Left ventricle myocardium superior (tissue), 1 donor: ENCODE measurements around the gene SEMA3E. TPM values are rescaled to one million over a fixed set of nuclear protein-coding genes. Genes with fewer than 3 reads are reported as not detected.

ENCODE experiments used
- ATAC-seq: fragments of 200-7000 bp; cut with Tn5 transposase; one replicate; pipeline ENCODE4 v1.9.1; 2020; ENCODE audit warnings: mild to moderate bottlenecking, moderate library complexity
- DNase-seq: peaks from one replicate; pipeline ENCODE4 v3.0.0-alpha.2; 2020
- intact Hi-C: fragments of 100-400 bp; cut with micrococcal nuclease; formaldehyde crosslinking; loops from one replicate; pipeline ENCODE4 v1.11.0; 2022
- total RNA-seq: library from RNA; stranded (reverse); fragmentation: NEBNext Ultra II Directional; extraction: Animal tissue kit (Norgen Biotek cat#: 25700); gene quantifications from one replicate; pipeline ENCODE4 v1.2.1, GENCODE V29; 2021
- donor health status: DM: no; HTN: yes; CAD: no; lungs with severe emphysema.

Gene SEMA3E
- total RNA-seq, 1 donor from 2014 or later, result 0.12 TPM

GRCh38 chr7:83646027-83646426 lies 2.9 kb downstream of the SEMA3E start:
- no peak for DNase-seq
- ATAC-seq, result no peak
- intact Hi-C loops, result no loop called here

- intact Hi-C loops, result no loop called here
- no peak for DNase-seq
- no peak for ATAC-seq
Observed at GRCh38 chr7:83643739-83644138, 5.2 kb downstream of the SEMA3E start.

- DNase-seq (no peak), ATAC-seq (no peak)
- intact Hi-C loops, result no loop called here
Observed at GRCh38 chr7:83643012-83643411, 5.9 kb downstream of the SEMA3E start.

- intact Hi-C loops, result no loop called here
- no peak for DNase-seq
Observed at GRCh38 chr7:83640731-83641537, 8.0 kb downstream of the SEMA3E start.

GRCh38 chr7:83640240-83640639 lies 8.7 kb downstream of the SEMA3E start:
- no peak for ATAC-seq
- intact Hi-C loops, result no loop called here
- DNase-seq, result no peak

More at GRCh38 chr7:83640731-83641537, 8.0 kb downstream of the SEMA3E start:
- ATAC-seq, result no peak

- DNase-seq, result no peak
- intact Hi-C loops, result no loop called here
- ATAC-seq, result no peak
Observed at GRCh38 chr7:83633516-83633915, 15.4 kb downstream of the SEMA3E start.

- no peak for ATAC-seq
- DNase-seq, result no peak
- intact Hi-C loops, result no loop called here
Observed at GRCh38 chr7:83629117-83629880, 19.6 kb downstream of the SEMA3E start.

GRCh38 chr7:83617858-83618257 lies 31.1 kb downstream of the SEMA3E start:
- intact Hi-C loops, result no loop called here
- DNase-seq (no peak), ATAC-seq (no peak)

- intact Hi-C loops, result no loop called here
- DNase-seq (no peak), ATAC-seq (no peak)
Observed at GRCh38 chr7:83614112-83614511, 34.8 kb downstream of the SEMA3E start.

- ATAC-seq (no peak), DNase-seq (no peak)
- intact Hi-C loops, result no loop called here
Observed at GRCh38 chr7:83613232-83613631, 35.7 kb downstream of the SEMA3E start.

GRCh38 chr7:83611776-83612175 lies 37.2 kb downstream of the SEMA3E start:
- intact Hi-C loops, result no loop called here
- no peak for ATAC-seq
- DNase-seq, result no peak

- intact Hi-C loops, result no loop called here
- ATAC-seq, result no peak
- no peak for DNase-seq
Observed at GRCh38 chr7:83610649-83611304, 38.2 kb downstream of the SEMA3E start.

- no peak for ATAC-seq
- intact Hi-C loops, result no loop called here
- DNase-seq, result no peak
Observed at GRCh38 chr7:83608716-83609115, 40.2 kb downstream of the SEMA3E start.

GRCh38 chr7:83603649-83604048 lies 45.3 kb downstream of the SEMA3E start:
- ATAC-seq (no peak), DNase-seq (no peak)
- intact Hi-C loops, result no loop called here

- DNase-seq, result no peak
- intact Hi-C loops, result no loop called here
- no peak for ATAC-seq
Observed at GRCh38 chr7:83599131-83599530, 49.8 kb downstream of the SEMA3E start.

GRCh38 chr7:83593921-83594475 lies 54.9 kb downstream of the SEMA3E start:
- ATAC-seq, result no peak
- no peak for DNase-seq
- intact Hi-C loops, result no loop called here

- no peak for DNase-seq
- intact Hi-C loops, result no loop called here
- no peak for ATAC-seq
Observed at GRCh38 chr7:83588602-83589240, 60.2 kb downstream of the SEMA3E start.

GRCh38 chr7:83586281-83586680 lies 62.7 kb downstream of the SEMA3E start:
- intact Hi-C loops, result no loop called here

GRCh38 chr7:83581667-83582435 lies 67.1 kb downstream of the SEMA3E start:
- intact Hi-C loops, result no loop called here
- no peak for DNase-seq
- ATAC-seq, result no peak

More at GRCh38 chr7:83586281-83586680, 62.7 kb downstream of the SEMA3E start:
- DNase-seq (no peak), ATAC-seq (no peak)
